ENCODE data around the gene TMEM184A. TPM values are rescaled to one million over a fixed set of nuclear protein-coding genes. Genes with fewer than 3 reads are reported as not detected.

The TMEM184A gene
- total RNA-seq, 2 donors from 2014 or later: 1.5 TPM; not detected in 1

- Histone ChIP-seq H3K9me3 (no peaks in the 10 kb centered on the region), H3K4me1 (ENCODE audit: control insufficient read depth in 1 of 2, low read depth in 2 of 2) (peaks cover 13 to 38% of the 10 kb centered on the region in 2 donors), H3K27me3 (replicated peaks; ENCODE audit: insufficient read depth) (no peaks in the 10 kb centered on the region), H3K36me3 (no peaks in the 10 kb centered on the region), H3K4me3 (peak overlapping the region; percentile 85), H3K27ac (peak overlapping the region; percentile 97 to 99)
- DNase-seq (ENCODE audit: low spot score) (no peak), ATAC-seq (ENCODE audit: insufficient number of reproducible peaks, low FRiP score, low read depth) (no peak)
- no peak for TF ChIP-seq CTCF (IDR thresholded peaks at IDR 0.05)
These were observed 24.6 kb downstream of the TMEM184A start for GRCh38 chr7:1531263-1531978.

DNA sequence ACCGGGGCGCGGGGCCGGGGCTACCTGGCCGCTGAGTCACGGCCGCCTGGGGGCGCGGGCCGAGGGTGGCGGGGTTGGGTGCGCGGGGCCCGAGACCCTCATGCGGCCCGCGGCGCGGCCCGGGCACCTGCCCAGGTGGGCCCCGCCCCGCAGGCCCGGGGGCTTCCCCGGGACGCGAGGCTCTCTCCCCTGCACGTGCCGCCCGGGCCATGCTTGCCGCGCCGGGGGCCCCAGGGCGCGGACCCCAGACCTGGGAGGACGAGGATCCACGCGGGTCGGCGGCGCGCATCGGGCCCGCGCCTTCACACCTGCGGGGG is 25.1 kb downstream of the TMEM184A start:
- no peak for TF ChIP-seq CTCF (IDR thresholded peaks at IDR 0.05)
- peak overlapping the region; percentile 85 for H3K4me3 ChIP-seq
- ATAC-seq (ENCODE audit: insufficient number of reproducible peaks, low FRiP score, low read depth) (no peak), DNase-seq (ENCODE audit: low spot score) (no peak)
- H3K9me3 ChIP-seq: no peaks in the 10 kb centered on the region
- no peaks in the 10 kb centered on the region for H3K36me3 ChIP-seq
- peaks cover 9 to 33% of the 10 kb centered on the region in 2 donors for H3K4me1 ChIP-seq (ENCODE audit: control insufficient read depth in 1 of 2, low read depth in 2 of 2)
- H3K27me3 ChIP-seq (replicated peaks; ENCODE audit: insufficient read depth): no peaks in the 10 kb centered on the region
- H3K27ac ChIP-seq: peak overlapping the region; percentile 97 to 99

DNA sequence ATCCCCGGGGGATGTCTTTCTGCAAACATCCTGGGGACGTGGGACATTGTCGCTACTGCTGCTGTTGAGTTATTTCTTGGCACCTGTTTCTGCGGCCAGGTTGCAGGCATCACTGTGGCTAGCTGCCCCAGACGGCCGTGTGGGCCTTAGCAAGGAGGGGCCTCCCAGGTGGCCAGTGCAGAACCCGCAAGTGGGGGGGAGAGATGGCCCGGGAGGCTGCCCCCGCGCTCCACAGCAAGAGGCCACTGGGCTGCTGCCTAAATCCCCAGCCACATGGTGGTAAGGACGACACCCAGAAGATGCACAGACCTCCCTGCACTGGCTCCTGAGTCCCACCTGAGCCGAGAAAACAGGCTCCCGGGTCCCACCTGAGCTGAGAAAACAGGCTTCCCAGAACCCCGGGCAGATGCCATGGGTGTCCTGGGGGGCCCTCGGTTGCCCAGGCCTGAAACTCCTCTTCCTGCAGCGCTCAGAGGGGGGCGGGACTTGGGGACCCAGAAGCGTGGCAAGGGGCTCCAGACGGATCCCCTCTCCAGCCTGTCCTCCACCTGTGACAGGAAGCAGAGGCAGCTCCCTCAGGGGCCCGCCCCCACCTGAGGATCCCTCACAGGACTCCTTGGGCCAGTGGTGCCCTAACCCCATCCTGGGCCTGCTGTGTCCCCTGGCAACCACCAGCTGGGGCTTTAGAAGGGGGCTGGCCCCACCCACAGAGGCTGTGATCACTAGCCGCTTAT is 26.5 kb downstream of the TMEM184A start:
- H3K4me3 ChIP-seq: no peak overlapping the region
- no peaks in the 10 kb centered on the region for H3K9me3 ChIP-seq
- H3K4me1 ChIP-seq (ENCODE audit: control insufficient read depth in 1 of 2, low read depth in 2 of 2): peaks cover 9 to 22% of the 10 kb centered on the region in 2 donors
- no peaks in the 10 kb centered on the region for H3K27me3 ChIP-seq (replicated peaks; ENCODE audit: insufficient read depth)
- H3K36me3 ChIP-seq: no peaks in the 10 kb centered on the region
- H3K27ac ChIP-seq: peak overlapping the region in 1 of 2 donors; percentile 61
- ATAC-seq (ENCODE audit: insufficient number of reproducible peaks, low FRiP score, low read depth) (no peak), DNase-seq (ENCODE audit: low spot score) (no peak)
- TF ChIP-seq CTCF (IDR thresholded peaks at IDR 0.05): no peak

DNA sequence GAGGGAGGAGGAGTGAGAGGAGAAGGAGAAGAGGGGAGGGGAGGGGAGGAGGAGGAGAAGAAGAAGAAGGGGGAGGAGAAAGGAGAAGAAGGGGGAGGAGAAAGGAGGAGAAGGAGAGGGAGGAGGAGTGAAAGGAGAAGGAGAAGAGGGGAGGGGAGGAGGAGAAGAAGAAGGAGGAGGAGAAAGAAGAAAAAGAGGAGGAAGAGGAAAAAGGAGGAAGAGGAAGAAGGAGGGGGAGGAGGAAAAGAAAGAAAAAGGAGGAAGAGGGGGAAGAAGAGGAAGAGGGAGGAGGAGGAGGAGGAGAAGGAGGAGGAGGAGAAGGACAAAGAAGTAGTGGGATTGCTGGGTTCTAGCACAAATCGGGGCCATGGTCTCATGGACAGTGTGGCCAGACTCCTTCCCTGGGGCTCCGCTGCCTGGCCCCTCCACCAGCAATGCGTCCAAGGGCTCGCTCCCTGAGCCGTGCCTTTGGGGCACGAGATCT is 29.7 kb downstream of the TMEM184A start:
- no peak for DNase-seq (ENCODE audit: low spot score)
- Histone ChIP-seq H3K4me1 (ENCODE audit: control insufficient read depth in 1 of 2, low read depth in 2 of 2) (peaks cover 0 to 6% of the 10 kb centered on the region in 2 donors), H3K4me3 (no peak overlapping the region), H3K9me3 (no peaks in the 10 kb centered on the region), H3K27ac (no peak overlapping the region), H3K27me3 (replicated peaks; ENCODE audit: insufficient read depth) (no peaks in the 10 kb centered on the region), H3K36me3 (no peaks in the 10 kb centered on the region)
- no peak for ATAC-seq (ENCODE audit: insufficient number of reproducible peaks, low FRiP score, low read depth)
- no peak for TF ChIP-seq CTCF (IDR thresholded peaks at IDR 0.05)

GRCh38 chr7:1525409-1525808 is 30.6 kb downstream of the TMEM184A start:
- Histone ChIP-seq H3K36me3 (no peaks in the 10 kb centered on the region), H3K27me3 (replicated peaks; ENCODE audit: insufficient read depth) (no peaks in the 10 kb centered on the region), H3K4me1 (ENCODE audit: control insufficient read depth in 1 of 2, low read depth in 2 of 2) (peaks cover 0 to 9% of the 10 kb centered on the region in 2 donors), H3K9me3 (no peaks in the 10 kb centered on the region), H3K27ac (no peak overlapping the region), H3K4me3 (no peak overlapping the region)
- no peak for ATAC-seq (ENCODE audit: insufficient number of reproducible peaks, low FRiP score, low read depth)
- no peak for DNase-seq (ENCODE audit: low spot score)
- no peak for TF ChIP-seq CTCF (IDR thresholded peaks at IDR 0.05)

Data from thoracic aorta (tissue), 2 donors.